Ishikawa (cell line): ENCODE measurements around the gene MND1.

Experiments used
- CEBPB ChIP-seq: IDR thresholded peaks from 2 replicates; pipeline ENCODE4 v1.6.1; 2012
- CREB1 ChIP-seq: IDR thresholded peaks from 2 replicates; pipeline ENCODE4 v1.6.1; 2012; ENCODE audit warnings: low read depth
- EGR1 ChIP-seq: IDR thresholded peaks from 2 replicates; pipeline ENCODE4 v1.6.1; 2012
- EP300 ChIP-seq: IDR thresholded peaks from 2 replicates; pipeline ENCODE4 v1.6.1; 2012; ENCODE audit warnings: borderline replicate concordance
- FOXM1 ChIP-seq: IDR thresholded peaks from 2 replicates; pipeline ENCODE4 v1.6.1; 2012; ENCODE audit warnings: low read depth, borderline replicate concordance
- RAD21 ChIP-seq: IDR thresholded peaks from 2 replicates; pipeline ENCODE4 v1.6.1; 2012; ENCODE audit warnings: low read depth
- TAF1 ChIP-seq: IDR thresholded peaks from 2 replicates; pipeline ENCODE4 v1.6.1; 2012; ENCODE audit warnings: low read depth, mild to moderate bottlenecking
- TCF12 ChIP-seq: IDR thresholded peaks from 2 replicates; pipeline ENCODE4 v1.6.1; 2012; ENCODE audit warnings: low read depth
- TEAD4 ChIP-seq: IDR thresholded peaks from 2 replicates; pipeline ENCODE4 v1.6.1; 2012
- ZBTB7A ChIP-seq: IDR thresholded peaks from 2 replicates; pipeline ENCODE4 v1.6.1; 2012; ENCODE audit warnings: low read depth
- TF ChIP-seq, protein P1 (sequence below): IDR thresholded peaks from 2 replicates; pipeline ENCODE4 v1.6.1; 2012; ENCODE audit warnings: low read depth, mild to moderate bottlenecking
- TF ChIP-seq, protein P2 (sequence below): IDR thresholded peaks from 2 replicates; pipeline ENCODE4 v1.6.1; 2012

DNA sequence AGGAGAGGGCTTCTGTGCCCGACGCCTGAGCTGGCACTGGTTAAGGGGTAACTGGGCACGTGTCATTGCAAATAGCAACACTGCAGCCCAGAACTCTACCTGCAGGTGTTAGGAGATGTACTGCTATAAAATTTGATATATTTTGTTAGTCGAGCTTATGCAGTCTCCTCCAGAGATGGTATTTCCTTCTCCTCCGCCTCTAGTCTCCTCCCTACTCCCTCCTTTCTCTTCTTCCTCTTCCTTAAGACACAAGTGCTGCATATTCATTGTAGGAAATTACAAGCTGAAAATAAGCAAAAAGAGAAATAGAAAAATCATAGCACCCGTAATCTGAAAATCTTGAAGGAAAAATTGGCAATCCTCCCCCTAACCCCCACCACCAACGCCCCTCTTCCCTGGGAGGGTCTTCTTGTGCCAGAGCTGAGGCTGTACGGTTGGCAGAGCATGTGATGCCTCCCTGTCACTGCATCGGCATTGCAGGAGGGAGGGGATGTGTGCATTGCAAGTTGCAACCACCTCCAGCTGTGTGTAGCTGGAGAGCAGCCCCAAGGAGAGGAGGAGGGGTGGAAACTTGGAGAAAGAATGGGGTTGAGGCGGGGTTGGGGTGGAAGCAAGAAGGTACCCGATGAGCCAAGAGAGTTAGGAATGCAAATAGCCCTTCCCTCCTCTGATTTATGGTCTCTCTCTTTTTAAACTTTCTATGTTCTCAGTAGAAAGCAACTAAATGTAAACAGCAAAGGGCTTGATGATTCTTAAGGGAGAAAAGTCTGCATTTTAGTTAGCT lies 48.3 kb upstream of the MND1 start:
- TF ChIP-seq TAF1 (no peak), CEBPB (no peak), CREB1 (no peak), ZBTB7A (no peak), RAD21 (no peak), EP300 (no peak), TCF12 (0 out of 2 replicates have a peak, but pooled peaks have one; percentile 24), EGR1 (no peak), FOXM1 (no peak), TEAD4 (0 out of 2 replicates have a peak, but pooled peaks have one; percentile 44)
- TF ChIP-seq, protein P1, sequence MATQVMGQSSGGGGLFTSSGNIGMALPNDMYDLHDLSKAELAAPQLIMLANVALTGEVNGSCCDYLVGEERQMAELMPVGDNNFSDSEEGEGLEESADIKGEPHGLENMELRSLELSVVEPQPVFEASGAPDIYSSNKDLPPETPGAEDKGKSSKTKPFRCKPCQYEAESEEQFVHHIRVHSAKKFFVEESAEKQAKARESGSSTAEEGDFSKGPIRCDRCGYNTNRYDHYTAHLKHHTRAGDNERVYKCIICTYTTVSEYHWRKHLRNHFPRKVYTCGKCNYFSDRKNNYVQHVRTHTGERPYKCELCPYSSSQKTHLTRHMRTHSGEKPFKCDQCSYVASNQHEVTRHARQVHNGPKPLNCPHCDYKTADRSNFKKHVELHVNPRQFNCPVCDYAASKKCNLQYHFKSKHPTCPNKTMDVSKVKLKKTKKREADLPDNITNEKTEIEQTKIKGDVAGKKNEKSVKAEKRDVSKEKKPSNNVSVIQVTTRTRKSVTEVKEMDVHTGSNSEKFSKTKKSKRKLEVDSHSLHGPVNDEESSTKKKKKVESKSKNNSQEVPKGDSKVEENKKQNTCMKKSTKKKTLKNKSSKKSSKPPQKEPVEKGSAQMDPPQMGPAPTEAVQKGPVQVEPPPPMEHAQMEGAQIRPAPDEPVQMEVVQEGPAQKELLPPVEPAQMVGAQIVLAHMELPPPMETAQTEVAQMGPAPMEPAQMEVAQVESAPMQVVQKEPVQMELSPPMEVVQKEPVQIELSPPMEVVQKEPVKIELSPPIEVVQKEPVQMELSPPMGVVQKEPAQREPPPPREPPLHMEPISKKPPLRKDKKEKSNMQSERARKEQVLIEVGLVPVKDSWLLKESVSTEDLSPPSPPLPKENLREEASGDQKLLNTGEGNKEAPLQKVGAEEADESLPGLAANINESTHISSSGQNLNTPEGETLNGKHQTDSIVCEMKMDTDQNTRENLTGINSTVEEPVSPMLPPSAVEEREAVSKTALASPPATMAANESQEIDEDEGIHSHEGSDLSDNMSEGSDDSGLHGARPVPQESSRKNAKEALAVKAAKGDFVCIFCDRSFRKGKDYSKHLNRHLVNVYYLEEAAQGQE: no peak
- TF ChIP-seq, protein P2, sequence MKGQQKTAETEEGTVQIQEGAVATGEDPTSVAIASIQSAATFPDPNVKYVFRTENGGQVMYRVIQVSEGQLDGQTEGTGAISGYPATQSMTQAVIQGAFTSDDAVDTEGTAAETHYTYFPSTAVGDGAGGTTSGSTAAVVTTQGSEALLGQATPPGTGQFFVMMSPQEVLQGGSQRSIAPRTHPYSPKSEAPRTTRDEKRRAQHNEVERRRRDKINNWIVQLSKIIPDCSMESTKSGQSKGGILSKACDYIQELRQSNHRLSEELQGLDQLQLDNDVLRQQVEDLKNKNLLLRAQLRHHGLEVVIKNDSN: no peak
